HG02870 (cell line): ENCODE results near the gene AREG.

ENCODE experiments used
- ATAC-seq: cut with Tn5 transposase; IDR thresholded peaks from one replicate; pipeline ENCODE4 v1.9.1; 2021; ENCODE audit warnings: mild to moderate bottlenecking, moderate library complexity; ENCODE audit not compliant: unreplicated experiment

The AREG gene

GRCh38 chr4:74431113-74431826 is 13.7 kb upstream of the AREG start:
- ATAC-seq, result peak; percentile 57

GRCh38 chr4:74433043-74433442 is 11.9 kb upstream of the AREG start:
- no peak for ATAC-seq

DNA sequence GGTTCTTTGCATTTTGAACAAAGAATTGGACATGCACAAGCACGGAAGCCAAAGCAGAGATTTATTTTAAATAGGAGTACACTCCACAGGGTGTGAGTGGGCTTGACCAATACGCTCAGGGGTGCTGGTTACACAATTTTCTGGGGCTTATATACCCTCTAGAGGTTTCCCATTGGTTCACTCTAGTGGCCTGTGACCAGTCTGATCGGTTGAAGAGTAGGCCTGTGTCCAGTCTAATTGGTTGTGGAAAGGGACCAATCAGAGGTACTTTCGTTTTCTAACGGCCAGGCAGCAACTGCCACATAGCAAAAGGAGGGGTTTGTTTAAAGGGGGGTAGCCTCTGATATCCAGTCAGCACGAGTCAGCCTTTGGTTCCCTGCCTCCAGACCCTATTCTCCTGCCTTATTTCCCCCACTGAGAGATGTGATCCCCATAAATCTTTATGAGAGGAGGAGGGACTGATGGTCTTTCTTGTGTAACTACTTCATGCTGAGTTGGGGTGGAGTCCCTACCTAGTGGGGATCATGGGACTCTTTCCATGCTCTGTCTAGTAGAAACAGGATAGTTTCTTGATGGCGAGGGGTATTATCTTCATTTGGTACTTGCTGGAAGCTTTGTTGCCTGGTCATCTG is 11.3 kb upstream of the AREG start:
- ATAC-seq, result no peak

DNA sequence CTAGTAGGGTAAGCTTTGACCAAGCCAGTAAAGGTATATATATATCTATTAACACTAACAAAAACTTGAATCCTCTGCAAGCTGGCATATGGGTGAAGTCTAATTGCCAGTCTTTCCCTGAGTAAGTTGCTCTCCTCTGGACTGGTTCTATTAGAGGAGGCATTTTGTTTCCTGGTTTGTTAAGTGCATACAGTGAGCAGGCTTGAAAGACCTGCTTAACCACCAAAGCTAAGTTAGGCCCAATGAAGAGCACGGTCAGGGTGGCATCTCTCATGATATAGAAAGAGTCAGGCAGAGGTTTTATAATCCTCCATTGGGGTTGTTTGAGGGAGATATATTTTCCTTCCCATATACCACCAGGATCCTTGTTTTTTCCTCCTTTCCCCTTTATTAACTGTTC is 9.6 kb upstream of the AREG start:
- no peak for ATAC-seq

GRCh38 chr4:74437866-74438265 is 7.1 kb upstream of the AREG start:
- ATAC-seq, result no peak

GRCh38 chr4:74438661-74439060 is 6.3 kb upstream of the AREG start:
- ATAC-seq, result no peak

DNA sequence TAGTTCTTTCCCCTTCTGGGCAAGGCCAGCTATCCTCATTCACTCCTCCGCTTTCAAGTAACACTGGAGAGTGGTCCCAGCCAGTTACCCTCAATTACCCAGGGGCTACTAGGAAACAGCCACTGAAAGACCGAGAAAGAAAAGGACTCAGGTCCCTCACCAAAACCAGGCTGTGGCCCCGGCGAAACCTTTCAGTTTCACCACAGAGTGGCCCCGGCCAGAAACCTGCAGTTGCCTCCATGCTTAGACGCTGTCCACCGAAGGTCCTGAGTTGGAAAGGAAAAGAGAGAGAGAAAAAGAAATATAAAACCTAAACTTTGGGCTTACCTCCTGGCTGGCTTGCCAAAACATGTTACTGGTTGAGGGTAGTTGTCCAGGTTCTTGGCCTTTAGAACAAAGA is 5.0 kb upstream of the AREG start:
- ATAC-seq, result no peak

DNA sequence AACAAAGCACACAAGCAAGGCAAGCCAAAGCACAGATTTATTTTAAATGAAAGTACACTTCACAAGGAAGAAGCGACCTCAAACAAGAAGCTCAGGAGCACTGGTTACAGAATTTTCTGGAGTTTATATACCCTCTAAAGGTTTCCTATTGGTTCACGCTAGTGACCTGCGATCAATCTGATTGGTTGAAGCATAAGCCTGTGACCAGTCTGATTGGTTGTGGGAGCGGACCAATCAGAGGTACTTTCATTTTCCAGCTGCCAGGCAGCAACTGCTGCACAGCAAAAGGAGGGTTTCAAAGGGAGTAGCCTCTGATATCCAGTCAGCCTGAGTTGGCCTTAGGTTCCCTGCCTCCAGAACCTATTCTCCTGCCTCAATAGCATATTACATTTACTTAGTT is 4.6 kb upstream of the AREG start:
- ATAC-seq, result no peak

DNA sequence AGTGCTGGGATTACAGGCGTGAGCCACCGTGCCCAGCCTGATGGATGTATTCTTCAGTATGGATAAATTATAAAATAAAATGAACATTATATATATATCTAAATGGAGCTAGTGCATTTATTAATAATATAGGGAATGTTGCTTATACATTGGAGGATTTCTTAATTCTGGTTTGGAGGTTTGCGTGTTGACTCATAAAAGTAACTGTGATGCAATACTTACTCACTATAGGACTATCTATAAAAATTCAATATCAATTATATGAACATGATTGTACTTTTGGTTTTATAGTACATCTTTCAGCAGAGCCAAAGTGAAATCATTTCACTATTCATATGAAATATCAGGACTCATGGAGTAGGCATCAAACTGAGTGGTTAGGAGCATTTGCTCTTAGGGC is 3.2 kb upstream of the AREG start:
- no peak for ATAC-seq

GRCh38 chr4:74446193-74446868 is 1.4 kb downstream of the AREG start:
- ATAC-seq, result no peak

GRCh38 chr4:74446896-74447295 is 2.0 kb downstream of the AREG start:
- no peak for ATAC-seq

DNA sequence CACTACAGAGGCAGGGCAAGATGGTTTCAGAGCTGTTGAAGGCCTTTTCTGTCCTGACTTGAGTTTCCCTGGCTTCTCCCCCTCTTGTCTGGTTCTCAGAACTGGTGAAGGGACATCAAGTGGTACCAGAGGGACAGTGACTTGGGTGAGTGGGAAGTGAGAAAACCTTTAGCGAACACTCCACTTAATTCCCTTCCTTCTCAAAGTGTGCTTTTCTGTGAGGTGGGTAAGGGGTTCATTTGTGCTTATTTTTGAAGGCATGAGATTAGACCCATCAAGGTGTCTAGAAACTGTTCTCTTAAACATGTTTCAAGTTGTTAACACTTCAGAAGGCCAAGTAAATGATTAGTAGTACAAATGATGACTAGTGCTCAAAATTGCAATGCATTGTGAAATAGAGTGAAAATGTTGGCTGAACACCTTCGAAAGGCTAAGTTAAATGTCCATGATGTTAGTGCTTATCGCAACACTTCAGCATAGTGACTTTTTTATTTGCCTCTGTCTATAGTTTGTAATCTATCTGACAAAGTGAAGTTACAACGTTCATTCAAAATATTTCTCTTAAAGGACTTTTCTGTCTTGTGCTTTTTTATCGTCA is 2.8 kb downstream of the AREG start:
- ATAC-seq, result no peak

GRCh38 chr4:74449571-74450297 is 4.8 kb downstream of the AREG start:
- no peak for ATAC-seq

- ATAC-seq, result no peak
Measured at GRCh38 chr4:74450298-74450683, 5.4 kb downstream of the AREG start.

GRCh38 chr4:74451214-74451661 is 6.3 kb downstream of the AREG start:
- ATAC-seq, result no peak

DNA sequence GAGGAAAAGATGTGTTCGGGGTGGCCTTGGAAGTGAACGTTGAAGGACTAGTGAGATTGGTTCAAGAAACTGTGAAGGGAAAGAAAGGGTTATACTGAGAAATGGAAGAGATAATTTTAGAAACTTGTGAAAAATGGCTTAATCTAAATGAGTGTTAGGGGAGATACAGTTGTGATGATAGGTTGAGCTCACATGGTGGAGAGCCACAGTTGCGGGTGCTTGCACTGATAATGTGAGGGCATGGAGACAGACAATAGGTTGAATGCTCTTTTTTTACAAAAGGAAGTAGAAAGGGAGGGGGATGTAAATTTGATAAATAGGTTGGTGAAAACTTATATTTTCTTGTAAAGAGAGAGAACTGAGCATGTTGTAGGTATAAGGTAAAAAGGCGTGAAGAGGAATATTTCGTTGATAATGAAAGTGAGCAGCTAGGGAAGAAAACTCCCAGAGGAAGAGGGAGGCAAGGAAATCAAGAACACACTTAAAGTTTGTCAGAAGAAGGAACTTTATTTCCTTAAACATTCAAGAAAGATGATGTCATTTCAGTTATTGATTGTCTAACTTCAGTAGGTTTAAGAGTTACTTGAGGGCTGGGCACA is 8.2 kb downstream of the AREG start:
- no peak for ATAC-seq

DNA sequence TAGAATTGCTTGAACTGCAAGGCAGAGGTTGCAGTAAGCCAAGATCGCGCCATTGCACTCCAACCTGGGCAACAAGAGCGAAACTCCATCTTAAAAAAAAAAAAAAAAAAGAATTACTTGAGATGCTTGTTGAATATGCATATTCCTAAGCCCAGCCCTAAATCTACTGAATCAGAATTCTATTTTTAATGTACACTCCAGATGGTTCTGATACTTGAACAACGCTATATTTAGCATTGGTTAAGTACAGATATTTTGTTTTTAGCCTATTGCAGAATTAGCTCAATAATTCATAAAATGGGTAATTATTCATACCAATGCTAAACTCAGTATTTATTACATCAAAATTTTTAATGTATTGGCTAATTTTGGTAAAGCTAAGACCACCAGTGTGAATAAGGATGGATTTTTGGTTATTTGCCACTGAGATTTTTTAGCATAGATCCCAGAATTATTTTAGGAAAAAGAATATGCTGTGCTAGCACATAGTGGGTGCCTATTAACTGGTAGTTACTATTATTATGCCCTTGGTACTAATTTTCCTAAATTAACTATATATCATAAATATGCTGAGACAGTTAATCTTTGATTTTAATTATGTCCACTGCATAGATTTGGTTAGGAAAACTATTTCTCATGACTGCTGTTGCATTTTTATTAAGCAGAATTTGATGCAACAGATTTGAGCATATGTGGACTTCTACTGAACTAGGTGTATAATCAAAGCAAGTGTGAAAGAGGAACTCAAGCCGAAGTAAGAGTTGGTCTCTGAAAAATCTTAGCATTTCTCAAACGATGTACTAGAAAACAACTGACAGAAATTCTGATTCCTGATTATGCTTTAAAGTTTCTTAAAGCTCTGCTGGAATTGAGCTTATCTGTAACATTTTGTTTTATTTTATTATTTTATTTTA is 9.2 kb downstream of the AREG start:
- no peak for ATAC-seq

- no peak for ATAC-seq
Measured at GRCh38 chr4:74455361-74456055, 10.6 kb downstream of the AREG start.
